ENCODE data around the gene PDE3B.
A peak's percentile ranks its signal among the peaks of the same experiment; 100 is the strongest.

PDE3B gene

GRCh38 chr11:14892036-14892556, 248.5 kb downstream of the PDE3B start, which contains the start of gene CYP2R1:
Gene CYP2R1, minus strand, starts transcription at chr11:14892231. Its CDS starts 26 bp downstream, at chr11:14892205.
- DNase-seq: peak; percentile 81

- DNase-seq: no peak
Measured at GRCh38 chr11:14892577-14892976, 249.0 kb downstream of the PDE3B start.

GRCh38 chr11:14894657-14895598, 251.3 kb downstream of the PDE3B start:
- no peak for DNase-seq

GRCh38 chr11:14898355-14898754, 254.8 kb downstream of the PDE3B start:
- DNase-seq: no peak

- DNase-seq: no peak
Measured at GRCh38 chr11:14898906-14899305, 255.3 kb downstream of the PDE3B start.

- DNase-seq: no peak
Measured at GRCh38 chr11:14902650-14903350, 259.2 kb downstream of the PDE3B start.

GRCh38 chr11:14904745-14905103, 261.1 kb downstream of the PDE3B start:
- no peak for DNase-seq

GRCh38 chr11:14905104-14906033, 261.8 kb downstream of the PDE3B start:
- no peak for DNase-seq

GRCh38 chr11:14906578-14906977, 263.0 kb downstream of the PDE3B start:
- DNase-seq: no peak

- DNase-seq: no peak
Measured at GRCh38 chr11:14906993-14907392, 263.4 kb downstream of the PDE3B start.

- no peak for DNase-seq
Measured at GRCh38 chr11:14907411-14908213, 264.0 kb downstream of the PDE3B start.

GRCh38 chr11:14908214-14908880, 264.7 kb downstream of the PDE3B start:
- peak; percentile 23 for DNase-seq

GRCh38 chr11:14914536-14914935, 270.9 kb downstream of the PDE3B start:
- no peak for DNase-seq

- no peak for DNase-seq
Measured at GRCh38 chr11:14916403-14916802, 272.8 kb downstream of the PDE3B start.
